HepG2 (cell line): ENCODE data around the gene GDF9. TPM values are rescaled to one million over a fixed set of nuclear protein-coding genes. Genes with fewer than 3 reads are reported as not detected.
A peak's percentile ranks its signal among the peaks of the same experiment; 100 is the strongest.

Experiments
- ATF3 ChIP-seq: sonication (generic); formaldehyde crosslinking; IDR thresholded peaks from 2 replicates; pipeline ENCODE4 v1.4.0; 2020; ENCODE audit warnings: missing genetic modification reagents
- ETV6 ChIP-seq: sonication (generic); formaldehyde crosslinking; conservative IDR thresholded peaks from 2 replicates; pipeline ENCODE4 v1.4.0; 2020; ENCODE audit warnings: missing genetic modification reagents
- GTF2F1 ChIP-seq: fragments of 150-350 bp; IDR thresholded peaks from 2 replicates; pipeline ENCODE4 v1.6.1; 2014; ENCODE audit warnings: low read length
- HNF4A ChIP-seq: sonication (generic); formaldehyde crosslinking; IDR thresholded peaks from 2 replicates; pipeline ENCODE4 v1.4.0; 2020; ENCODE audit warnings: missing genetic modification reagents
- KDM5B ChIP-seq: sonication (generic); formaldehyde crosslinking; IDR thresholded peaks from 2 replicates; pipeline ENCODE4 v1.4.0; 2020; ENCODE audit warnings: missing genetic modification reagents, mild to moderate bottlenecking, borderline replicate concordance
- MBD4 ChIP-seq: IDR thresholded peaks from 2 replicates; pipeline ENCODE4 v1.6.1; 2012; ENCODE audit warnings: low read length, inconsistent platforms, borderline replicate concordance
- MLXIP ChIP-seq: sonication (generic); formaldehyde crosslinking; IDR thresholded peaks from 2 replicates; pipeline ENCODE4 v1.9.0; 2021; ENCODE audit warnings: missing genetic modification reagents, borderline replicate concordance
- MZF1 ChIP-seq: sonication (generic); formaldehyde crosslinking; IDR thresholded peaks from 2 replicates; pipeline ENCODE4 v1.8.1; 2023; ENCODE audit warnings: mild to moderate bottlenecking, missing genetic modification reagents, borderline replicate concordance
- NCOA5 ChIP-seq: sonication (generic); formaldehyde crosslinking; IDR thresholded peaks from 2 replicates; pipeline ENCODE4 v1.4.0; 2020; ENCODE audit warnings: missing genetic modification reagents
- NONO ChIP-seq, 2 experiments: fragments of 450-650 bp in 1 of 2; sonication (generic) in 1 of 2; formaldehyde crosslinking in 1 of 2; IDR thresholded peaks in 1 of 2; conservative IDR thresholded peaks in 1 of 2; 2 replicates each; pipeline versions ENCODE4 v1.6.1 to v1.8.0; 2017 to 2022; ENCODE audit warnings: mild to moderate bottlenecking in 1 of 2, missing genetic modification reagents in 1 of 2, moderate library complexity in 1 of 2
- NR2F6 ChIP-seq, 2 experiments: IDR thresholded peaks; 2 replicates each; pipeline ENCODE4 v1.6.1; 2016; ENCODE audit warnings: antibody characterized with exemption in 1 of 2, mild to moderate bottlenecking in 1 of 2
- WIZ ChIP-seq: sonication (generic); formaldehyde crosslinking; IDR thresholded peaks from 2 replicates; pipeline ENCODE4 v1.5.1; 2020; ENCODE audit warnings: mild to moderate bottlenecking, missing genetic modification reagents
- ZC3H13 ChIP-seq: sonication (generic); formaldehyde crosslinking; IDR thresholded peaks from 2 replicates; pipeline ENCODE4 v1.8.1; 2023; ENCODE audit warnings: mild to moderate bottlenecking, missing genetic modification reagents, moderate library complexity
- ZFP36L1 ChIP-seq: sonication (generic); formaldehyde crosslinking; IDR thresholded peaks from 2 replicates; pipeline ENCODE4 v1.8.0; 2022; ENCODE audit warnings: mild to moderate bottlenecking, missing genetic modification reagents, moderate library complexity
- ZFP90 ChIP-seq: sonication (generic); formaldehyde crosslinking; IDR thresholded peaks from 2 replicates; pipeline ENCODE4 v1.8.0; 2022; ENCODE audit warnings: missing genetic modification reagents, mild to moderate bottlenecking, inconsistent platforms, borderline replicate concordance
- ZNF136 ChIP-seq: sonication (generic); formaldehyde crosslinking; IDR thresholded peaks from 2 replicates; pipeline ENCODE4 v1.8.1; 2022; ENCODE audit warnings: low read depth, mild to moderate bottlenecking, moderate library complexity, missing genetic modification reagents
- ZNF24 ChIP-seq: fragments of 450-650 bp; IDR thresholded peaks from 2 replicates; pipeline ENCODE4 v1.6.1; 2017; ENCODE audit warnings: antibody characterized with exemption, mild to moderate bottlenecking
- ZNF414 ChIP-seq: sonication (generic); formaldehyde crosslinking; IDR thresholded peaks from 2 replicates; pipeline ENCODE4 v1.5.0; 2020; ENCODE audit warnings: missing genetic modification reagents
- ZNF598 ChIP-seq: sonication (generic); formaldehyde crosslinking; IDR thresholded peaks from 2 replicates; pipeline ENCODE4 v1.5.1; 2020; ENCODE audit warnings: mild to moderate bottlenecking, missing genetic modification reagents, borderline replicate concordance
- ZNF609 ChIP-seq: sonication (generic); formaldehyde crosslinking; IDR thresholded peaks from 2 replicates; pipeline ENCODE4 v1.4.0; 2020; ENCODE audit warnings: mild to moderate bottlenecking, missing genetic modification reagents, borderline replicate concordance
- ZNF703 ChIP-seq: sonication (generic); formaldehyde crosslinking; IDR thresholded peaks from 2 replicates; pipeline ENCODE4 v1.5.1; 2020; ENCODE audit warnings: missing genetic modification reagents, mild to moderate bottlenecking, moderate library complexity, borderline replicate concordance
- polyA plus RNA-seq, 8 experiments: library from polyadenylated mRNA; depleted of rRNA in 3 of 8; stranded (reverse) in 7 of 8; unstranded in 1 of 8; fragments of >200 nt; fragmentation: Illumina TruSeq in 4 of 8; extraction: Trizol in 4 of 8; gene quantifications; 2 replicates each; pipeline versions ENCODE4 v1.2.1 to v1.2.3, GENCODE V29; 2011 to 2016; ENCODE audit warnings: low read depth in 4 of 8, missing spikeins in 1 of 8, mixed read lengths in 1 of 8; ENCODE audit not compliant: insufficient read depth in 1 of 8
- total RNA-seq, 5 experiments: library from RNA; depleted of rRNA; stranded (reverse); fragments of >200 nt; fragmentation: Illumina TruSeq; extraction: Trizol; gene quantifications; 2 replicates each; pipeline ENCODE4 v1.2.3, GENCODE V29; 2016; ENCODE audit warnings: low read depth in 1 of 5

The GDF9 gene
- total and polyA plus RNA-seq, 2 of the 13 experiments (the other 11 are each of a cell fraction or from before 2014, with no cell fraction given), result 0.33 to 0.38 TPM

GRCh38 chr5:132830436-132831094 lies 35.7 kb downstream of the GDF9 start, which contains the start of gene SHROOM1 (continued):
- TF ChIP-seq NONO (IDR thresholded peaks at IDR 0.05) (no peak), NONO (CRISPR knock-in tag; conservative IDR thresholded peaks at IDR 0.05) (peak; percentile 79), ZNF24 (no peak), MLXIP (CRISPR knock-in tag) (no peak), MZF1 (CRISPR knock-in tag) (no peak), ETV6 (CRISPR knock-in tag) (peak; percentile 68), MBD4 (no peak), WIZ (CRISPR knock-in tag) (no peak), GTF2F1 (no peak), ZNF414 (CRISPR knock-in tag) (peak; percentile 77; the same call in 1 of the 2 replicates), ZFP36L1 (CRISPR knock-in tag) (peak; percentile 85), ZNF136 (CRISPR knock-in tag) (no peak), ZFP90 (CRISPR knock-in tag) (no peak; the same call in 1 of the 2 replicates), ZC3H13 (CRISPR knock-in tag) (peak; percentile 65; the same call in 1 of the 2 replicates), NCOA5 (no peak), HNF4A (peak; percentile 27; the same call in 1 of the 2 replicates), ZNF609 (CRISPR knock-in tag) (peak; percentile 67; the same call in 1 of the 2 replicates), KDM5B (CRISPR knock-in tag) (peak; percentile 66), ZNF598 (CRISPR knock-in tag) (no peak), NR2F6 (IDR thresholded peaks at IDR 0.05) (no peak), NR2F6 (CRISPR knock-in tag; IDR thresholded peaks at IDR 0.05) (no peak; the same call in 1 of the 2 replicates), ATF3 (CRISPR knock-in tag) (0 out of 2 replicates have a peak, but pooled peaks have one; percentile 51), ZNF703 (CRISPR knock-in tag) (no peak)
